Measurements from ENCODE around the gene ADAMTS15. TPM values are rescaled to one million over a fixed set of nuclear protein-coding genes. Genes with fewer than 3 reads are reported as not detected.
A peak's percentile ranks its signal among the peaks of the same experiment; 100 is the strongest.

Gene ADAMTS15
- total and polyA plus RNA-seq, 2 experiments from 2014 or later, result 2.2 to 12.9 TPM

GRCh38 chr11:130452176-130452575, 3.7 kb downstream of the ADAMTS15 start:
- Histone ChIP-seq H3K27me3 (no peaks in the 10 kb centered on the region), H3K4me1 (ENCODE audit: low read depth) (peaks cover 27% of the 10 kb centered on the region), H3K4me3 (no peak overlapping the region), H3K27ac (no peak overlapping the region), H3K9me3 (ENCODE audit: low read depth) (no peaks in the 10 kb centered on the region), H3K36me3 (no peaks in the 10 kb centered on the region)
- TF ChIP-seq, protein P1, sequence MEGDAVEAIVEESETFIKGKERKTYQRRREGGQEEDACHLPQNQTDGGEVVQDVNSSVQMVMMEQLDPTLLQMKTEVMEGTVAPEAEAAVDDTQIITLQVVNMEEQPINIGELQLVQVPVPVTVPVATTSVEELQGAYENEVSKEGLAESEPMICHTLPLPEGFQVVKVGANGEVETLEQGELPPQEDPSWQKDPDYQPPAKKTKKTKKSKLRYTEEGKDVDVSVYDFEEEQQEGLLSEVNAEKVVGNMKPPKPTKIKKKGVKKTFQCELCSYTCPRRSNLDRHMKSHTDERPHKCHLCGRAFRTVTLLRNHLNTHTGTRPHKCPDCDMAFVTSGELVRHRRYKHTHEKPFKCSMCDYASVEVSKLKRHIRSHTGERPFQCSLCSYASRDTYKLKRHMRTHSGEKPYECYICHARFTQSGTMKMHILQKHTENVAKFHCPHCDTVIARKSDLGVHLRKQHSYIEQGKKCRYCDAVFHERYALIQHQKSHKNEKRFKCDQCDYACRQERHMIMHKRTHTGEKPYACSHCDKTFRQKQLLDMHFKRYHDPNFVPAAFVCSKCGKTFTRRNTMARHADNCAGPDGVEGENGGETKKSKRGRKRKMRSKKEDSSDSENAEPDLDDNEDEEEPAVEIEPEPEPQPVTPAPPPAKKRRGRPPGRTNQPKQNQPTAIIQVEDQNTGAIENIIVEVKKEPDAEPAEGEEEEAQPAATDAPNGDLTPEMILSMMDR (IDR thresholded peaks at IDR 0.05; ENCODE audit: low read depth, low read length), result no peak
- DNase-seq (ENCODE audit: low read depth in 1 of 2, low spot score in 1 of 2), result no peak

DNA sequence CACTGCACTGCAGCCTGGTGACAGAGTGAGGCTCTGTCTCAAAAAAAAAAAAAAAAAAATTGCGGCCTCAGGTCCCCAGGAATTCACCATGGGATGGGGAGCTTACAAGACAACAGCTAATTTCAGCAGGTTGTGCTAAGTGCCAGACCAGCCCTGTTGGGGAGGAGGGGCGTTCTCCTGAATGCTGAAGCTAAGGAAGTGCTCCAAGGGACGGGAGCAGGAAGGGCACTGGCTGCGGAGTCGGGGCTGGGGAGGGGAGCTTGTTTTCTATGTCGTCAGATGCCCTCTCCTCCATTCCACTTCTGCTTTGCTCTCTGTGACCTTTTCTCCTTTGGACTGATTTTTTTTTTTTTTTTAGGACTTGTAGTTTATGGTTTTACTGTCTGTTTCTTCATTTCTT, 4.5 kb downstream of the ADAMTS15 start:
- no peak overlapping the region for H3K27ac ChIP-seq
- no peaks in the 10 kb centered on the region for H3K27me3 ChIP-seq
- peak in 1 of 2 donors; percentile 24 for DNase-seq (ENCODE audit: low read depth in 1 of 2, low spot score in 1 of 2)
- no peaks in the 10 kb centered on the region for H3K9me3 ChIP-seq (ENCODE audit: low read depth)
- H3K4me3 ChIP-seq, result no peak overlapping the region
- no peaks in the 10 kb centered on the region for H3K36me3 ChIP-seq
- TF ChIP-seq, protein P1 (IDR thresholded peaks at IDR 0.05; ENCODE audit: low read depth, low read length), result no peak
- peaks cover 27% of the 10 kb centered on the region for H3K4me1 ChIP-seq (ENCODE audit: low read depth)

- Histone ChIP-seq H3K36me3 (no peaks in the 10 kb centered on the region), H3K27me3 (no peaks in the 10 kb centered on the region), H3K4me1 (ENCODE audit: low read depth) (peaks cover 26% of the 10 kb centered on the region), H3K4me3 (no peak overlapping the region), H3K27ac (no peak overlapping the region), H3K9me3 (ENCODE audit: low read depth) (no peaks in the 10 kb centered on the region)
- DNase-seq (ENCODE audit: low read depth in 1 of 2, low spot score in 1 of 2), result peak in 1 of 2 donors; percentile 34
- TF ChIP-seq, protein P1 (IDR thresholded peaks at IDR 0.05; ENCODE audit: low read depth, low read length), result no peak
Measured at GRCh38 chr11:130454491-130455252, 6.2 kb downstream of the ADAMTS15 start.

- TF ChIP-seq, protein P1 (IDR thresholded peaks at IDR 0.05; ENCODE audit: low read depth, low read length), result no peak
- peaks cover 22% of the 10 kb centered on the region for H3K4me1 ChIP-seq (ENCODE audit: low read depth)
- DNase-seq (ENCODE audit: low read depth in 1 of 2, low spot score in 1 of 2), result no peak
- no peaks in the 10 kb centered on the region for H3K36me3 ChIP-seq
- no peak overlapping the region for H3K27ac ChIP-seq
- no peaks in the 10 kb centered on the region for H3K27me3 ChIP-seq
- H3K4me3 ChIP-seq, result no peak overlapping the region
- H3K9me3 ChIP-seq (ENCODE audit: low read depth), result no peaks in the 10 kb centered on the region
Measured at GRCh38 chr11:130455483-130456127, 7.2 kb downstream of the ADAMTS15 start.

GRCh38 chr11:130456286-130456685, 7.8 kb downstream of the ADAMTS15 start:
- Histone ChIP-seq H3K27me3 (no peaks in the 10 kb centered on the region), H3K4me3 (no peak overlapping the region), H3K9me3 (ENCODE audit: low read depth) (no peaks in the 10 kb centered on the region), H3K4me1 (ENCODE audit: low read depth) (peaks cover 18% of the 10 kb centered on the region), H3K36me3 (no peaks in the 10 kb centered on the region), H3K27ac (no peak overlapping the region)
- TF ChIP-seq, protein P1 (IDR thresholded peaks at IDR 0.05; ENCODE audit: low read depth, low read length), result no peak
- DNase-seq (ENCODE audit: low read depth in 1 of 2, low spot score in 1 of 2), result no peak
